Keratinocyte (primary cell): ENCODE data around the gene FOXK1. TPM values are rescaled to one million over a fixed set of nuclear protein-coding genes. Genes with fewer than 3 reads are reported as not detected.

Experiments used
- DNase-seq: peaks from one replicate; pipeline ENCODE4 v3.0.0-alpha.2; 2011; ENCODE audit warnings: low read depth, missing footprints, low spot score
- FAIRE-seq: peaks from 2 replicates; lab custom pipeline; 2011; peaks lifted over from hg19 to GRCh38; lab: Jason Lieb, UNC
- H2AFZ ChIP-seq: 2 replicates; pipeline ENCODE4 v1.6.0; 2012; ENCODE audit warnings: low read length, control low read depth, inconsistent platforms; ENCODE audit not compliant: control insufficient read depth
- H3K27ac ChIP-seq: 2 replicates; pipeline ENCODE4 v1.5.1; 2011; ENCODE audit warnings: low read length; ENCODE audit not compliant: control insufficient read depth, insufficient read depth
- H3K27me3 ChIP-seq: 3 replicates; pipeline ENCODE4 v1.6.0; 2011; ENCODE audit warnings: low read length; ENCODE audit not compliant: control insufficient read depth, insufficient read depth; ENCODE audit errors: extremely low read depth
- H3K36me3 ChIP-seq, 2 experiments: 2 replicates in 1 of 2; 3 replicates in 1 of 2; pipeline ENCODE4 v1.5.1; 2011; ENCODE audit warnings: low read length in 2 of 2, mild to moderate bottlenecking in 1 of 2; ENCODE audit not compliant: control insufficient read depth in 2 of 2, insufficient read depth in 2 of 2; ENCODE audit errors: extremely low read depth in 1 of 2
- H3K4me1 ChIP-seq: 3 replicates; pipeline ENCODE4 v1.5.1; 2011; ENCODE audit warnings: low read length; ENCODE audit not compliant: control insufficient read depth, insufficient read depth; ENCODE audit errors: extremely low read depth
- H3K4me2 ChIP-seq: 3 replicates; pipeline ENCODE4 v1.6.0; 2011; ENCODE audit warnings: low read depth, low read length; ENCODE audit not compliant: control insufficient read depth, insufficient read depth; ENCODE audit errors: extremely low read depth
- H3K4me3 ChIP-seq, 3 experiments: fragments of 200-600 bp in 1 of 3; sonication (generic) in 1 of 3; 2 replicates in 2 of 3; 3 replicates in 1 of 3; pipeline ENCODE4 v1.5.1; 2011 to 2016; ENCODE audit warnings: low read length in 3 of 3, mild to moderate bottlenecking in 3 of 3, control low read depth in 2 of 3, inconsistent platforms in 1 of 3, low read depth in 1 of 3, mixed read lengths in 1 of 3, mixed run types in 1 of 3, moderate library complexity in 1 of 3; ENCODE audit not compliant: control insufficient read depth in 2 of 3, insufficient read depth in 2 of 3; ENCODE audit errors: extremely low read depth in 1 of 3
- H3K79me2 ChIP-seq: 2 replicates; pipeline ENCODE4 v1.6.0; 2012; ENCODE audit warnings: low read length; ENCODE audit not compliant: control insufficient read depth, insufficient read depth
- H3K9ac ChIP-seq: 3 replicates; pipeline ENCODE4 v1.6.0; 2011; ENCODE audit warnings: low read length; ENCODE audit not compliant: control insufficient read depth, insufficient read depth; ENCODE audit errors: extremely low read depth
- H3K9me1 ChIP-seq: 3 replicates; pipeline ENCODE4 v1.6.0; 2011; ENCODE audit warnings: low read length; ENCODE audit not compliant: control insufficient read depth, insufficient read depth; ENCODE audit errors: extremely low read depth
- H3K9me3 ChIP-seq: 2 replicates; pipeline ENCODE4 v1.5.1; 2012; ENCODE audit warnings: low read depth, low read length; ENCODE audit not compliant: control insufficient read depth
- H4K20me1 ChIP-seq: 3 replicates; pipeline ENCODE4 v1.6.0; 2011; ENCODE audit warnings: low read length; ENCODE audit not compliant: control insufficient read depth, insufficient read depth; ENCODE audit errors: extremely low read depth
- CTCF ChIP-seq, 3 experiments: IDR thresholded peaks in 1 of 3; conservative IDR thresholded peaks in 1 of 3; optimal IDR thresholded peaks in 1 of 3; 2 replicates in 2 of 3; 3 replicates in 1 of 3; pipeline versions ENCODE3 to v1.5.1; 2011; ENCODE audit warnings: low read length in 3 of 3, mild to moderate bottlenecking in 3 of 3, moderate library complexity in 2 of 3, control low read depth in 1 of 3, inconsistent platforms in 1 of 3; ENCODE audit not compliant: insufficient read depth in 2 of 3; ENCODE audit errors: extremely low read depth in 1 of 3
- EZH2 ChIP-seq: IDR thresholded peaks from one replicate; pipeline ENCODE4 v1.6.1; 2012; ENCODE audit warnings: inconsistent platforms, mild to moderate bottlenecking, low read length, moderate library complexity
- dilution Hi-C: fragments of 300-500 bp; cut with MboI; formaldehyde crosslinking; loops from one replicate; pipeline ENCODE4 v1.7.0; 2020; ENCODE audit warnings: low sequenced_read_pairs; ENCODE audit not compliant: extremely low pct_ligation_motif_present
- polyA plus RNA-seq, 5 experiments: library from polyadenylated mRNA; depleted of rRNA in 3 of 5; stranded (reverse) in 3 of 5; stranded (forward) in 1 of 5; unstranded in 1 of 5; fragments of >200 nt; gene quantifications; 1 replicate in 1 of 5; 2 replicates in 3 of 5; 3 replicates in 1 of 5; pipeline versions ENCODE4 v1.2.1 to v1.2.3, GENCODE V29; 2011 to 2012; ENCODE audit warnings: missing spikeins in 2 of 5, low read depth in 1 of 5, low replicate concordance in 1 of 5

The FOXK1 gene
- polyA plus RNA-seq, 1 donor (not counting 4 experiments of a cell fraction or from before 2014, with no cell fraction given), result 4.4 TPM

GRCh38 chr7:4747013-4747412 is 64.9 kb downstream of the FOXK1 start:
- Histone ChIP-seq H3K27ac (no peak overlapping the region), H3K79me2 (peaks cover 50% of the 10 kb centered on the region), H4K20me1 (no peaks in the 10 kb centered on the region), H3K9me1 (no peaks in the 10 kb centered on the region), H3K4me1 (peaks cover 19% of the 10 kb centered on the region), H3K9ac (no peak overlapping the region), H3K27me3 (no peaks in the 10 kb centered on the region), H3K4me3 (no peak overlapping the region), H2AFZ (no peak overlapping the region), H3K9me3 (no peaks in the 10 kb centered on the region), H3K36me3 (peaks cover 17 to 18% of the 10 kb centered on the region in 2 experiments), H3K4me2 (no peak overlapping the region)
- DNase-seq (no peak), FAIRE-seq (no peak)
- TF ChIP-seq EZH2, result no peak
- TF ChIP-seq CTCF (optimal IDR thresholded peaks at IDR 0.05 in 1 of 3, IDR thresholded peaks at IDR 0.05 in 1 of 3, conservative IDR thresholded peaks at IDR 0.05 in 1 of 3; ENCODE audit: extremely low read depth in 1 of 3, insufficient read depth in 2 of 3, low read length in 3 of 3), result no peak
- dilution Hi-C loops, result no loop called here

- peaks cover 19% of the 10 kb centered on the region for H3K4me1 ChIP-seq
- H3K9ac ChIP-seq, result no peak overlapping the region
- no peak overlapping the region for H3K4me3 ChIP-seq
- no peak overlapping the region for H3K27ac ChIP-seq
- H3K36me3 ChIP-seq, result peaks cover 15 to 17% of the 10 kb centered on the region in 2 experiments
- TF ChIP-seq CTCF (optimal IDR thresholded peaks at IDR 0.05 in 1 of 3, IDR thresholded peaks at IDR 0.05 in 1 of 3, conservative IDR thresholded peaks at IDR 0.05 in 1 of 3; ENCODE audit: extremely low read depth in 1 of 3, insufficient read depth in 2 of 3, low read length in 3 of 3) (no peak), EZH2 (no peak)
- no peaks in the 10 kb centered on the region for H3K27me3 ChIP-seq
- H3K4me2 ChIP-seq, result no peak overlapping the region
- H2AFZ ChIP-seq, result no peak overlapping the region
- H3K9me1 ChIP-seq, result no peaks in the 10 kb centered on the region
- dilution Hi-C loops, result no loop called here
- H3K9me3 ChIP-seq, result no peaks in the 10 kb centered on the region
- DNase-seq, result no peak
- no peak for FAIRE-seq
- peaks cover 52% of the 10 kb centered on the region for H3K79me2 ChIP-seq
- no peaks in the 10 kb centered on the region for H4K20me1 ChIP-seq
Observed at GRCh38 chr7:4747746-4748145, 65.7 kb downstream of the FOXK1 start.
